GM06990 (cell line): ENCODE data around the gene IL36A.

Experiments used
- DNase-seq: peaks from one replicate; pipeline ENCODE4 v3.0.0-alpha.2; 2011; ENCODE audit not compliant: insufficient read length; ENCODE audit errors: extremely low read depth
- H3K27me3 ChIP-seq: replicated peaks from 2 replicates; pipeline ENCODE4 v1.6.0; 2011; ENCODE audit warnings: low read length; ENCODE audit not compliant: control insufficient read depth, insufficient read depth
- H3K36me3 ChIP-seq: 2 replicates; pipeline ENCODE4 v1.5.1; 2011; ENCODE audit warnings: low read length; ENCODE audit not compliant: control insufficient read depth, insufficient read depth
- H3K4me3 ChIP-seq: replicated peaks from 2 replicates; pipeline ENCODE4 v1.5.1; 2011; ENCODE audit warnings: low read depth, mild to moderate bottlenecking, control low read depth, low read length
- TF ChIP-seq, protein P1 (sequence below): IDR thresholded peaks from 2 replicates; pipeline ENCODE4 v1.5.1; 2011; ENCODE audit warnings: low read length, control low read depth, mild to moderate bottlenecking, inconsistent platforms; ENCODE audit not compliant: insufficient read depth, poor library complexity, severe bottlenecking

The IL36A gene

GRCh38 chr2:113009622-113010021, 4.4 kb downstream of the IL36A start:
- Histone ChIP-seq H3K4me3 (no peak overlapping the region), H3K27me3 (no peaks in the 10 kb centered on the region), H3K36me3 (no peaks in the 10 kb centered on the region)
- TF ChIP-seq, protein P1, sequence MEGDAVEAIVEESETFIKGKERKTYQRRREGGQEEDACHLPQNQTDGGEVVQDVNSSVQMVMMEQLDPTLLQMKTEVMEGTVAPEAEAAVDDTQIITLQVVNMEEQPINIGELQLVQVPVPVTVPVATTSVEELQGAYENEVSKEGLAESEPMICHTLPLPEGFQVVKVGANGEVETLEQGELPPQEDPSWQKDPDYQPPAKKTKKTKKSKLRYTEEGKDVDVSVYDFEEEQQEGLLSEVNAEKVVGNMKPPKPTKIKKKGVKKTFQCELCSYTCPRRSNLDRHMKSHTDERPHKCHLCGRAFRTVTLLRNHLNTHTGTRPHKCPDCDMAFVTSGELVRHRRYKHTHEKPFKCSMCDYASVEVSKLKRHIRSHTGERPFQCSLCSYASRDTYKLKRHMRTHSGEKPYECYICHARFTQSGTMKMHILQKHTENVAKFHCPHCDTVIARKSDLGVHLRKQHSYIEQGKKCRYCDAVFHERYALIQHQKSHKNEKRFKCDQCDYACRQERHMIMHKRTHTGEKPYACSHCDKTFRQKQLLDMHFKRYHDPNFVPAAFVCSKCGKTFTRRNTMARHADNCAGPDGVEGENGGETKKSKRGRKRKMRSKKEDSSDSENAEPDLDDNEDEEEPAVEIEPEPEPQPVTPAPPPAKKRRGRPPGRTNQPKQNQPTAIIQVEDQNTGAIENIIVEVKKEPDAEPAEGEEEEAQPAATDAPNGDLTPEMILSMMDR = no peak
- no peak for DNase-seq

DNA sequence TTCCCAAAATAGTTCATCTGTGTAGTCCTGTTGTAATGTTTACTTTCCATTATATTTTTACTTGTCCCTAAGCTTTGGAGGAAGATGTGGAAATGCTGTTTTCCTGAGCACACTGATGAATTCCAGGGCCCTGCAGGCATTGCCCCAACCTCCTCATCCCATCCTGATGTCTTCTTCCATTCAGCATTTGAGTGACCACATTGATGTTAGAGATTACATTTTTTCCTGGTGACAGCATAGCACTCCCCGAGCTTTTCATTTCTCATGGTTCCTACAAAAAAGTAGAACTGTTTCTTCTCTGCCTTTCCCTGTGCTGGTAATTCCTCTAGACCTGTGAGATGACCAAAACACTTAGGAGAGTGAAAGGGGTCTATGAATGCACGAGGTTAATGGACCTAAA, 4.8 kb downstream of the IL36A start:
- TF ChIP-seq, protein P1 = no peak
- Histone ChIP-seq H3K4me3 (no peak overlapping the region), H3K36me3 (no peaks in the 10 kb centered on the region), H3K27me3 (no peaks in the 10 kb centered on the region)
- no peak for DNase-seq

DNA sequence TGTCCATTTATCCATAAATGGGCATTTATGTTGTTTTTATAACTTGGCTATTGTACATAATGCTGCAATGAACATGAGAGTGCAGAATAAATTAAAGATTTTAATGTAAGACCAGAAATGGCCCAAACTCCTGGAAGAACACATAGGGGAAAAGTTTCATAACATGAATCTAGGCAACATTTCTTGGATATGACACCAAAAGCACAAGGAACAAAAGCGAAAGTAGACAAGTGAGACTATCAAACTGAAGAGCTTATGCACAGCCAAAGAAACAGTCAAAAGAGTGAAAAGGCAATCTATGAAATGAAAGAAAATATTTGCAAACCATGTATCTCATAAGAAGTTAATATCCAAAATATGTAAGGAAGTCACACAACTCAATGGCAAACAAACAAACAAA, 5.8 kb downstream of the IL36A start:
- no peak for DNase-seq
- H3K27me3 ChIP-seq = no peaks in the 10 kb centered on the region
- H3K4me3 ChIP-seq = no peak overlapping the region
- no peaks in the 10 kb centered on the region for H3K36me3 ChIP-seq
- TF ChIP-seq, protein P1 = no peak

DNA sequence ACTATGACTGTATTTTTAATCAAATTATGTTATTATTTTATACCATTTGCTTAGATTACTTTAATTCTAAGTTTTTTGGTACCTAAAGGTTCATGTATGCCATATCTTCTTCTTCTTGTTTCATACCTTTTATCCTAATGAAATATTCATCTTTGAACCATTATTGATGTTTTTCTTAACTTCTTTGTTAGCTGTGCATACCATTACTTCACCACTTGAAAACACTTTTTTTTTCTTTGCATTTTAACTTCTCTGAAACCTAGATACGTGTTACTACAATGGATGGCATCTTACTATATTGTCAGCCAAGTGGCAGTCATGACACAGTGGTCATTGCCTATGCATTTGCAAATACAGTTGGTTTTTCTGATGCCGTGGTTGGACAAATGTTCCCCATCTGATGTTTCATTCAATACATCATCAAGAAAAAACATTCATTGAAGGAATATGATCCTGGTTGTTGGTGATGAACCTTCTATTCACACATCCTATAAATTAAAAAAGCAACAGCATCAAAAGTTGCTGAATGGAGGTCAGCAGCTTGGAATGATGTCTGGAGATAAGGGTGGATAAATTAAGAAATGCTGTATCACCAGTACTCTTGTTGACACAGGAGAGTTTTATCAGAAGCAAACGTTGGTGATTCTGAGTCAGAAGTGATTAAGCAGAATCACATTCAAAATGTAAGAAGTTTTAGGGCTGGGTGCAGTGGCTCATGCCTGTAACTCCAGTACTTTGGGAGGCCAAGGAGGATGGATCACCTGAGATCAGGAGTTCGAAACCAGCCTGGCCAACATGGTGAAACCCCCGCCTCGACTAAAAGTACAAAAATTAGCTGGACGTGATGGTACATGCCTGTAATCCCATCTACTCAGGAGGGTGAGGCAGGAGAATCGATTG, 7.4 kb downstream of the IL36A start:
- Histone ChIP-seq H3K36me3 (no peaks in the 10 kb centered on the region), H3K4me3 (no peak overlapping the region), H3K27me3 (no peaks in the 10 kb centered on the region)
- TF ChIP-seq, protein P1 = no peak
- DNase-seq = no peak

DNA sequence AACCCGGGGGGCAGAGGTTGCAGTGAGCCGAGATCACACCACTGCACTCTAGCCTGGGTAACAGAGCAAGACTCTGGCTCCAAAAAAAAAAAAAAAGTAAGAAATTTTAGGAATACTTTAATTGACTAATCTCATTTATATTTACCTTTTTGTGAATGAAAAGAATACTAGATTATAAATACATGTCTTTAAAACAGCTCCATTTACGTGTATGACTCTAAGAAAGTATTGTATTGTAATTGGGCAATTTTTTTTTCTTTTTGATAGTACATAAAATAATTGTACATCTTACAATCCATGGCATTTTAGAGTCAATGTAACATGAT, 8.0 kb downstream of the IL36A start:
- Histone ChIP-seq H3K27me3 (no peaks in the 10 kb centered on the region), H3K36me3 (no peaks in the 10 kb centered on the region), H3K4me3 (no peak overlapping the region)
- no peak for DNase-seq
- TF ChIP-seq, protein P1 = no peak
